ENCODE measurements around the gene DRD1.
"Not testable (repeated sequence)": the region's sequence is repeated elsewhere in the genome, so short reads cannot be mapped to it uniquely, and the experiment has no call there.

The DRD1 gene

GRCh38 chr5:175461370-175461769 is 17.4 kb upstream of the DRD1 start:
- H3K4me3 ChIP-seq (ENCODE audit: low read depth, low read length) = no peak overlapping the region
- DNase-seq (ENCODE audit: low read depth) = no peak
- TF ChIP-seq MYC (IDR thresholded peaks at IDR 0.05; ENCODE audit: low read depth, low read length) = no peak
- TF ChIP-seq POLR2A (IDR thresholded peaks at IDR 0.05; ENCODE audit: extremely low read depth, insufficient read length) = no peak
- TF ChIP-seq, protein P1, sequence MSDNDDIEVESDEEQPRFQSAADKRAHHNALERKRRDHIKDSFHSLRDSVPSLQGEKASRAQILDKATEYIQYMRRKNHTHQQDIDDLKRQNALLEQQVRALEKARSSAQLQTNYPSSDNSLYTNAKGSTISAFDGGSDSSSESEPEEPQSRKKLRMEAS (IDR thresholded peaks at IDR 0.05; ENCODE audit: low read depth, low read length) = no peak
- TF ChIP-seq CTCF (IDR thresholded peaks at IDR 0.05; ENCODE audit: low read depth, low read length) = no peak

- TF ChIP-seq, protein P1 (IDR thresholded peaks at IDR 0.05; ENCODE audit: low read depth, low read length) = no peak
- TF ChIP-seq CTCF (IDR thresholded peaks at IDR 0.05; ENCODE audit: low read depth, low read length) = no peak
- TF ChIP-seq POLR2A (IDR thresholded peaks at IDR 0.05; ENCODE audit: extremely low read depth, insufficient read length) = no peak
- TF ChIP-seq MYC (IDR thresholded peaks at IDR 0.05; ENCODE audit: low read depth, low read length) = no peak
- no peak for DNase-seq (ENCODE audit: low read depth)
- H3K4me3 ChIP-seq (ENCODE audit: low read depth, low read length) = no peak overlapping the region
Measured at GRCh38 chr5:175460552-175460951, 16.6 kb upstream of the DRD1 start.

DNA sequence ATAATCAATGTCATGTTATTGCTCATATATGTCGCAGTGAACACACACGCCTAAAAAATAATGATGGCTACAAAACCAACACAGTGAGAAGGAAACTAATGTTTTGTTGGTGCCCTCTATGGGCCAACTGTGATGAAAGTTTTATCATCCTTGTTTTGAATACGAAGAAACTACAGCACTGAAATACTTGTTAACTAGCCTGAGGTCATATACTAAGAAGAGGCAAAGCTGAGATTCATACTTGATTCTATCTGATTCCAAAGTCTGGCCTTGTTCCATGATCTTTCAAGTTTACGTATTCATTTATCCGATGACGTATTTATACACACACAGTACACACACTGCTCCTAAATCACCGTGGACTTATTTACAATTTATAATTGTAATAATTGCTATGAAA is 16.1 kb upstream of the DRD1 start:
- TF ChIP-seq POLR2A (IDR thresholded peaks at IDR 0.05; ENCODE audit: extremely low read depth, insufficient read length) (no peak), CTCF (IDR thresholded peaks at IDR 0.05; ENCODE audit: low read depth, low read length) (peak; percentile 16)
- no peak for DNase-seq (ENCODE audit: low read depth)

DNA sequence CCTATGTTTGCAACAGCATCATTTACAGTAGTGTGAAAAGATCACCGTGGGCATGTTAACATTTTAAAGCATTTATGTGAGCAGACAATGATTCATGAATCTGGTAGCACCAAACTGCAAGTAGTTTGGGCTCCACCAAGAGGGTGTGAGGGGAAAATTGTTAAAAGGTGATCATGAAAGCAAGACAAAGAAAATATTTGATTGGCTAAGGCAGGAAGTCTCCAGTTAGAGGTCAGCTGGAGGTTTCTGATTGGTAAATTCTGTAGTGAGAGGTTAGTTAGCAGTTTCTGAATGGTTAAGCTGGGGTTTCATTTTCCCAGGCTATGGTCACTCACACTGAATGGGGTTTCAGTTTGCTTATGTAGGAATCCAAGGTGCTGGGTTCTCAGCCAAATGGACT is 13.5 kb upstream of the DRD1 start:
- no peak for DNase-seq (ENCODE audit: low read depth)
- TF ChIP-seq, protein P1 (IDR thresholded peaks at IDR 0.05; ENCODE audit: low read depth, low read length) = no peak
- TF ChIP-seq POLR2A (IDR thresholded peaks at IDR 0.05; ENCODE audit: extremely low read depth, insufficient read length) (no peak), MYC (IDR thresholded peaks at IDR 0.05; ENCODE audit: low read depth, low read length) (no peak), CTCF (IDR thresholded peaks at IDR 0.05; ENCODE audit: low read depth, low read length) (no peak)
- H3K4me3 ChIP-seq (ENCODE audit: low read depth, low read length) = no peak overlapping the region

More for the DNA sequence above, 16.1 kb upstream of the DRD1 start:
- no peak overlapping the region for H3K4me3 ChIP-seq (ENCODE audit: low read depth, low read length)

- DNase-seq (ENCODE audit: low read depth) = no peak
- TF ChIP-seq, protein P1 (IDR thresholded peaks at IDR 0.05; ENCODE audit: low read depth, low read length) = peak; percentile 58
- no peak for TF ChIP-seq CTCF (IDR thresholded peaks at IDR 0.05; ENCODE audit: low read depth, low read length)
- H3K4me3 ChIP-seq (ENCODE audit: low read depth, low read length) = no peak overlapping the region
Measured at GRCh38 chr5:175456105-175456742, 12.2 kb upstream of the DRD1 start.

GRCh38 chr5:175454338-175454737 is 10.4 kb upstream of the DRD1 start:
- not testable (repeated sequence) for DNase-seq (ENCODE audit: low read depth); H3K4me3 ChIP-seq (ENCODE audit: low read depth, low read length)

Data from NB4 (cell line).